ENCODE results near the gene LHFPL6.

GRCh38 chr13:39350461-39350881, 252.5 kb downstream of the LHFPL6 start:
- TF ChIP-seq CTCF (IDR thresholded peaks at IDR 0.05; ENCODE audit: poor library complexity) (no peak), EZH2 (IDR thresholded peaks at IDR 0.05; ENCODE audit: borderline replicate concordance) (no peak), EZH2phosphoT487 (IDR thresholded peaks at IDR 0.05; ENCODE audit: low read depth, severe bottlenecking, unreplicated experiment) (no peak)

Measured in hepatocyte (in vitro differentiated cells).